Tibial nerve (tissue), 4 donors: ENCODE data around the gene OXSM. TPM values are rescaled to one million over a fixed set of nuclear protein-coding genes. Genes with fewer than 3 reads are reported as not detected.
A peak's percentile ranks its signal among the peaks of the same experiment; 100 is the strongest.

Experiments
- DNase-seq, 2 donors: peaks; one replicate each; pipeline ENCODE4 v3.0.0-alpha.2; 2019; ENCODE audit warnings: low spot score in 2 of 2
- H3K27ac ChIP-seq, 4 donors: fragments of 200-600 bp; sonication (generic) in 3 of 4; one replicate each; pipeline ENCODE4 v1.5.1; 2017 to 2019; ENCODE audit warnings: mild to moderate bottlenecking in 1 of 4
- H3K27me3 ChIP-seq, 2 donors: fragments of 200-600 bp; sonication (generic) in 1 of 2; one replicate each; pipeline versions ENCODE4 v1.5.1 to v1.6.0; 2017 to 2019
- H3K36me3 ChIP-seq, 3 donors: fragments of 200-600 bp; sonication (generic); one replicate each; pipeline ENCODE4 v1.5.1; 2018 to 2019
- H3K4me1 ChIP-seq, 4 donors: fragments of 200-600 bp; sonication (generic) in 3 of 4; one replicate each; pipeline ENCODE4 v1.5.1; 2017 to 2019
- H3K4me3 ChIP-seq, 4 donors: fragments of 200-600 bp; sonication (generic) in 3 of 4; one replicate each; pipeline ENCODE4 v1.5.1; 2017 to 2019; ENCODE audit warnings: mild to moderate bottlenecking in 1 of 4, moderate library complexity in 1 of 4
- H3K9me3 ChIP-seq, 4 donors: fragments of 200-600 bp; sonication (generic) in 3 of 4; one replicate each; pipeline ENCODE4 v1.5.1; 2017 to 2019
- CTCF ChIP-seq, 5 experiments: fragments of 200-600 bp in 3 of 5; fragments of 450-650 bp in 2 of 5; sonication (generic) in 3 of 5; IDR thresholded peaks; one replicate each; pipeline ENCODE4 v1.5.1; 2016 to 2019; ENCODE audit warnings: antibody characterized with exemption in 5 of 5, mild to moderate bottlenecking in 3 of 5, moderate library complexity in 2 of 5
- EP300 ChIP-seq, 2 donors: sonication (generic); formaldehyde crosslinking; IDR thresholded peaks; one replicate each; pipeline ENCODE4 v1.6.1; 2017; ENCODE audit warnings: antibody characterized with exemption in 2 of 2, mild to moderate bottlenecking in 1 of 2
- POLR2A ChIP-seq, 2 donors: fragments of 450-650 bp; IDR thresholded peaks; one replicate each; pipeline ENCODE4 v1.6.1; 2017; ENCODE audit warnings: antibody characterized with exemption in 2 of 2, mild to moderate bottlenecking in 2 of 2, moderate library complexity in 2 of 2
- WGBS, 2 donors: methylation state at CpG; one replicate each; pipeline ENCODE4 v1.1.5; 2018; 5-methylcytosine and 5-hydroxymethylcytosine counted together
- total RNA-seq, 4 donors: library from RNA; depleted of rRNA; stranded (reverse); fragments of >200 nt; gene quantifications; one replicate each; pipeline ENCODE4 v1.1.0, GENCODE V29; 2016

Gene OXSM
- total RNA-seq, 4 donors from 2014 or later: 4.5 to 13.5 (median 6.2) TPM

GRCh38 chr3:25783661-25784512, 6.0 kb upstream of the OXSM start:
- Histone ChIP-seq H3K36me3 (no peaks in the 10 kb centered on the region), H3K4me3 (peak overlapping the region; percentile 68 to 89 (median 79)), H3K27me3 (no peaks in the 10 kb centered on the region), H3K27ac (peak overlapping the region; percentile 78 to 93 (median 90)), H3K4me1 (peaks cover 0 to 32% (median 13%) of the 10 kb centered on the region in 4 donors), H3K9me3 (no peaks in the 10 kb centered on the region)
- DNase-seq: peak in 1 of 2 donors; percentile 17
- 18 to 27% methylated on average over 21 to 34 of the region's 34 CpGs for WGBS, 2 donors
- no peak for TF ChIP-seq POLR2A (IDR thresholded peaks at IDR 0.05)
- no peak for TF ChIP-seq CTCF (IDR thresholded peaks at IDR 0.05)
- TF ChIP-seq EP300 (IDR thresholded peaks at IDR 0.05): peak in 1 of 2 donors; percentile 5

GRCh38 chr3:25784971-25785370, 4.9 kb upstream of the OXSM start:
- Histone ChIP-seq H3K9me3 (no peaks in the 10 kb centered on the region), H3K27me3 (no peaks in the 10 kb centered on the region), H3K4me1 (peaks cover 0 to 38% (median 14%) of the 10 kb centered on the region in 4 donors), H3K27ac (no peak overlapping the region), H3K36me3 (no peaks in the 10 kb centered on the region), H3K4me3 (no peak overlapping the region)
- WGBS, 2 donors: 88 to 90% methylated on average over 1 of the region's 1 CpG
- TF ChIP-seq EP300 (IDR thresholded peaks at IDR 0.05) (no peak), POLR2A (IDR thresholded peaks at IDR 0.05) (no peak), CTCF (IDR thresholded peaks at IDR 0.05) (no peak)
- DNase-seq: no peak

GRCh38 chr3:25785826-25786225, 4.1 kb upstream of the OXSM start:
- WGBS, 2 donors: 75 to 80% methylated on average over 3 of the region's 3 CpGs
- Histone ChIP-seq H3K27me3 (no peaks in the 10 kb centered on the region), H3K4me1 (peaks cover 0 to 37% (median 17%) of the 10 kb centered on the region in 4 donors), H3K4me3 (no peak overlapping the region), H3K9me3 (no peaks in the 10 kb centered on the region), H3K27ac (no peak overlapping the region), H3K36me3 (no peaks in the 10 kb centered on the region)
- TF ChIP-seq CTCF (IDR thresholded peaks at IDR 0.05): no peak
- TF ChIP-seq POLR2A (IDR thresholded peaks at IDR 0.05): no peak
- TF ChIP-seq EP300 (IDR thresholded peaks at IDR 0.05): no peak
- no peak for DNase-seq

GRCh38 chr3:25787689-25788088, 2.2 kb upstream of the OXSM start:
- H3K27me3 ChIP-seq: no peaks in the 10 kb centered on the region
- WGBS, 2 donors: 68% methylated on average over 3 of the region's 3 CpGs
- TF ChIP-seq CTCF (IDR thresholded peaks at IDR 0.05) (no peak), EP300 (IDR thresholded peaks at IDR 0.05) (no peak), POLR2A (IDR thresholded peaks at IDR 0.05) (no peak)
- no peaks in the 10 kb centered on the region for H3K9me3 ChIP-seq
- H3K4me1 ChIP-seq: peaks cover 0 to 34% (median 6%) of the 10 kb centered on the region in 4 donors
- no peak for DNase-seq
- no peak overlapping the region for H3K27ac ChIP-seq
- H3K4me3 ChIP-seq: no peak overlapping the region
- H3K36me3 ChIP-seq: no peaks in the 10 kb centered on the region

GRCh38 chr3:25789209-25789595, 688 bp upstream of the OXSM start:
- H3K4me3 ChIP-seq: peak overlapping the region; percentile 53 to 69 (median 63)
- no peak for DNase-seq
- no peaks in the 10 kb centered on the region for H3K9me3 ChIP-seq
- H3K27ac ChIP-seq: peak overlapping the region; percentile 69 to 89 (median 82)
- no peak for TF ChIP-seq EP300 (IDR thresholded peaks at IDR 0.05)
- TF ChIP-seq CTCF (IDR thresholded peaks at IDR 0.05): no peak
- TF ChIP-seq POLR2A (IDR thresholded peaks at IDR 0.05): no peak
- H3K36me3 ChIP-seq: peaks cover 0 to 4% (median 0%) of the 10 kb centered on the region in 3 donors
- peaks cover 0 to 32% (median 6%) of the 10 kb centered on the region in 4 donors for H3K4me1 ChIP-seq
- WGBS, 2 donors: 25 to 45% methylated on average over 2 of the region's 2 CpGs
- no peaks in the 10 kb centered on the region for H3K27me3 ChIP-seq
